Tibial nerve (tissue), 4 donors: ENCODE data around the gene CAMTA1.

ENCODE experiments used
- CTCF ChIP-seq, 5 experiments: fragments of 200-600 bp in 3 of 5; fragments of 450-650 bp in 2 of 5; sonication (generic) in 3 of 5; IDR thresholded peaks; one replicate each; pipeline ENCODE4 v1.5.1; 2016 to 2019; ENCODE audit warnings: antibody characterized with exemption in 5 of 5, mild to moderate bottlenecking in 3 of 5, moderate library complexity in 2 of 5
- EP300 ChIP-seq, 2 donors: sonication (generic); formaldehyde crosslinking; IDR thresholded peaks; one replicate each; pipeline ENCODE4 v1.6.1; 2017; ENCODE audit warnings: antibody characterized with exemption in 2 of 2, mild to moderate bottlenecking in 1 of 2
- POLR2A ChIP-seq, 2 donors: fragments of 450-650 bp; IDR thresholded peaks; one replicate each; pipeline ENCODE4 v1.6.1; 2017; ENCODE audit warnings: antibody characterized with exemption in 2 of 2, mild to moderate bottlenecking in 2 of 2, moderate library complexity in 2 of 2

- TF ChIP-seq CTCF (IDR thresholded peaks at IDR 0.05) (no peak), POLR2A (IDR thresholded peaks at IDR 0.05) (no peak), EP300 (IDR thresholded peaks at IDR 0.05) (no peak)
Measured at GRCh38 chr1:7043719-7044535, 258.7 kb downstream of the CAMTA1 start.
